ENCODE results near the gene DQX1. TPM values are rescaled to one million over a fixed set of nuclear protein-coding genes. Genes with fewer than 3 reads are reported as not detected.

DQX1 gene
- total RNA-seq, 1 experiment from 2014 or later, result 1.3 TPM

DNA sequence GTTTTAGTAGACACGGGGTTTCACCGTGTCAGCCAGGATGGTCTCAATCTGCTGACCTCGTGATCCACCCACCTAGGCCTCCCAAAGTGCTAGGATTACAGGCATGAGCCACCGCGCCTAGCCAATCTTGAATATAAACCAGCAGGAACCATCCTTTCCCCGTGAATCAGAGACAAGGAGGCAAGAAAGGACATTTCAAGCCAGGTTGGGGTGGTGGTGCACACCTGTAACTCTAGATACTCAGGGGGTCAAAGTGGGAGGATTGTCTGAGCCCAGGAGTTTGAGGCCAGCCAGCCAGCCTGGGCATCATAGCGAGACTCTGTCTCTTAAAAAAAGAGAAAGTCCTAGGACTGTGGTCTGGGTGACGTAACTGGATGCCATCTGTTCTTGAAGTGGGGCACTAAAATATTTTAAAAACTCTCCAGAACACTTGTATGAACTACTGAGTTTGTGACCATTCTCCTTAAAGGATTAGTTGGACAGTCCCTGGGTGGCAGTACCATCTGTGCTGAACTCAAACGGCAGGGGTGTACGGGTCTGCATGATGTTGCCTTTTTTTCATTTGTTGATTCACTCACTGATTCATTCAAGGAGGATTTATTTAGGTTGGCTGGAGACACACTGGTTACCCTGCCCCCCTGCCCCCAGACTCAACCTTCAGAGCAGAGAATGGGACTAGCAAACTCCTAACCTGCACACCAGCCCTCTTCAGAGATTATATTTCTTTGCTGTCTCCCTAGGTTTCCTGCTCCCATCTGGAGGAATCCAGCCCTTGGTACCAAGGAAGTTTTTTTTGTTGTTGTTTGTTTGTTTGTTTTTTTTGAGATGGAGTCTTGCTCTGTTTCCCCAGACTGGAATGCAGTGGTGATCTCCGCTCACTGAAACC is 14.7 kb downstream of the DQX1 start:
- DNase-seq, result no peak
- Histone ChIP-seq H4K20me1 (ENCODE audit: insufficient read depth) (no peaks in the 10 kb centered on the region), H3K9me2 (ENCODE audit: insufficient read depth) (no peaks in the 10 kb centered on the region), H3F3A (ENCODE audit: insufficient read depth, low read depth) (peaks cover 7% of the 10 kb centered on the region; the same call in 1 of the 2 replicates), H3K36me3 (ENCODE audit: low read depth) (no peaks in the 10 kb centered on the region), H3K27me3 (ENCODE audit: insufficient read depth, low read depth) (no peaks in the 10 kb centered on the region), H3K79me2 (ENCODE audit: low read depth) (peaks cover 11% of the 10 kb centered on the region), H3K9me3 (ENCODE audit: insufficient read depth, low read depth) (no peaks in the 10 kb centered on the region), H3K4me2 (no peak overlapping the region), H3K27ac (no peak overlapping the region), H3K4me3 (no peak overlapping the region), H3K4me1 (replicated peaks; ENCODE audit: insufficient read depth) (peaks cover 12% of the 10 kb centered on the region), H2AFZ (no peak overlapping the region)
- POLR2A ChIA-PET (ENCODE audit: unreplicated experiment), result interaction anchor here (0.6 kb wide), 1 partner anchor 1465 kb away, joined by 3 read pairs; no protein-coding TSS in a partner anchor
- CTCF ChIA-PET, result no interaction called here
- intact Hi-C loops (cut with micrococcal nuclease; ENCODE audit: unreplicated experiment), result no loop called here
- no TSS peak for BruUV-seq (replicated peaks)
- TF ChIP-seq, protein P1, sequence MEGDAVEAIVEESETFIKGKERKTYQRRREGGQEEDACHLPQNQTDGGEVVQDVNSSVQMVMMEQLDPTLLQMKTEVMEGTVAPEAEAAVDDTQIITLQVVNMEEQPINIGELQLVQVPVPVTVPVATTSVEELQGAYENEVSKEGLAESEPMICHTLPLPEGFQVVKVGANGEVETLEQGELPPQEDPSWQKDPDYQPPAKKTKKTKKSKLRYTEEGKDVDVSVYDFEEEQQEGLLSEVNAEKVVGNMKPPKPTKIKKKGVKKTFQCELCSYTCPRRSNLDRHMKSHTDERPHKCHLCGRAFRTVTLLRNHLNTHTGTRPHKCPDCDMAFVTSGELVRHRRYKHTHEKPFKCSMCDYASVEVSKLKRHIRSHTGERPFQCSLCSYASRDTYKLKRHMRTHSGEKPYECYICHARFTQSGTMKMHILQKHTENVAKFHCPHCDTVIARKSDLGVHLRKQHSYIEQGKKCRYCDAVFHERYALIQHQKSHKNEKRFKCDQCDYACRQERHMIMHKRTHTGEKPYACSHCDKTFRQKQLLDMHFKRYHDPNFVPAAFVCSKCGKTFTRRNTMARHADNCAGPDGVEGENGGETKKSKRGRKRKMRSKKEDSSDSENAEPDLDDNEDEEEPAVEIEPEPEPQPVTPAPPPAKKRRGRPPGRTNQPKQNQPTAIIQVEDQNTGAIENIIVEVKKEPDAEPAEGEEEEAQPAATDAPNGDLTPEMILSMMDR (conservative IDR thresholded peaks at IDR 0.05), result no peak
- TF ChIP-seq EZH2 (IDR thresholded peaks at IDR 0.05; ENCODE audit: low read depth), result no peak

GRCh38 chr2:74510272-74510671 is 15.8 kb downstream of the DQX1 start:
- no peak overlapping the region for H3K27ac ChIP-seq
- H3K36me3 ChIP-seq (ENCODE audit: low read depth), result 0 out of 2 replicates have a peak, but pooled peaks cover 5% of the 10 kb centered on the region
- BruUV-seq (replicated peaks), result no TSS peak
- no peak overlapping the region for H3K4me2 ChIP-seq
- H3K9me3 ChIP-seq (ENCODE audit: insufficient read depth, low read depth), result no peaks in the 10 kb centered on the region
- TF ChIP-seq, protein P1 (conservative IDR thresholded peaks at IDR 0.05), result no peak
- no peak for TF ChIP-seq EZH2 (IDR thresholded peaks at IDR 0.05; ENCODE audit: low read depth)
- H3K79me2 ChIP-seq (ENCODE audit: low read depth), result peaks cover 22% of the 10 kb centered on the region
- no peaks in the 10 kb centered on the region for H3K27me3 ChIP-seq (ENCODE audit: insufficient read depth, low read depth)
- no peaks in the 10 kb centered on the region for H3K9me2 ChIP-seq (ENCODE audit: insufficient read depth)
- H3K4me3 ChIP-seq, result no peak overlapping the region
- CTCF ChIA-PET, result interaction anchor here (0.6 kb wide), 1 partner anchor 394 kb away, joined by 11 read pairs; no protein-coding TSS in a partner anchor
- peaks cover 7% of the 10 kb centered on the region; the same call in 1 of the 2 replicates for H3F3A ChIP-seq (ENCODE audit: insufficient read depth, low read depth)
- intact Hi-C loops (cut with micrococcal nuclease; ENCODE audit: unreplicated experiment), result no loop called here
- POLR2A ChIA-PET (ENCODE audit: unreplicated experiment), result interaction anchor here (0.6 kb wide), 1 partner anchor 115 kb away, joined by 4 read pairs; no protein-coding TSS in a partner anchor
- H3K4me1 ChIP-seq (replicated peaks; ENCODE audit: insufficient read depth), result peaks cover 23% of the 10 kb centered on the region
- H2AFZ ChIP-seq, result no peak overlapping the region
- H4K20me1 ChIP-seq (ENCODE audit: insufficient read depth), result no peaks in the 10 kb centered on the region
- no peak for DNase-seq

DNA sequence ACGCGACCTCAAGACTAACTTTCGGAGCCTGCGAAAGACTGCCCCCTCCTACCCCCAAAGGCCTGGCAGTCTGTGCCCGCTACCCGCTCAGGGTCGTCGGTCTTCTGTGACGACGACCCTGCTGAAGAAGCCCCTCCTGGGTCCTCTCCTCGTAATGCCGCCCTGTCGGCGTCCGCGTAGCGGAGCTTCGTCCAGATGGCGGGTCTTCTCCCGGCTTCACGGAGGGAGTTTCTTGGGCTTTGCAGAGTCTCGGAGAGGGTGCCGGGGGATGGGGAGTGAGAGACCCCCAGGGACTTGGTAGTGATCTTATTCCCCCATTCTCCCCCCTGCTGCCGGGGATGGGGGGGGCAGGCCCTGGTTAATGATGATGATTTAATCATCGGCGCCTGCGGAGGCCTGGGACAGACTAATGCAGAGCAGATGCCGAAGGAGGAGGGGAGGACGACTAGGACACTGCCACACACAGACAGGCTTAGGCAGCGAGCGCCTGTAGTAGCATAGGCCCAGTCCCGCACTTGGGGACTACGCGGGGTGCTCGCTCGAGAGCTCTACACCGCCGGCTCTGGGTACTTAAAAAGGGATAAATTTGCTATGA is 18.0 kb downstream of the DQX1 start:
- POLR2A ChIA-PET (ENCODE audit: unreplicated experiment), result no interaction called here
- Histone ChIP-seq H3F3A (ENCODE audit: insufficient read depth, low read depth) (peaks cover 19% of the 10 kb centered on the region; the same call in 1 of the 2 replicates), H3K4me2 (peak overlapping the region; percentile 99), H3K9me3 (ENCODE audit: insufficient read depth, low read depth) (no peaks in the 10 kb centered on the region), H3K9me2 (ENCODE audit: insufficient read depth) (no peaks in the 10 kb centered on the region), H3K4me1 (replicated peaks; ENCODE audit: insufficient read depth) (peaks cover 26% of the 10 kb centered on the region), H4K20me1 (ENCODE audit: insufficient read depth) (no peaks in the 10 kb centered on the region), H2AFZ (peak overlapping the region; percentile 95), H3K4me3 (peak overlapping the region; percentile 64), H3K27ac (peak overlapping the region; percentile 73), H3K79me2 (ENCODE audit: low read depth) (peaks cover 23% of the 10 kb centered on the region), H3K27me3 (ENCODE audit: insufficient read depth, low read depth) (no peaks in the 10 kb centered on the region), H3K36me3 (ENCODE audit: low read depth) (0 out of 2 replicates have a peak, but pooled peaks cover 10% of the 10 kb centered on the region)
- BruUV-seq (replicated peaks), result TSS peak; percentile 66
- intact Hi-C loops (cut with micrococcal nuclease; ENCODE audit: unreplicated experiment), result loop anchor here (1.0 to 10.0 kb wide), 4 partner anchors 21 to 337 kb away; partner anchors contain the start of genes AUP1, HTRA2, INO80B and TTC31
- CTCF ChIA-PET, result interaction anchor here (0.5 to 0.7 kb wide), 2 partner anchors 39 to 686 kb away, joined by 3 to 4 read pairs; no protein-coding TSS in a partner anchor
- TF ChIP-seq, protein P1 (conservative IDR thresholded peaks at IDR 0.05), result no peak
- TF ChIP-seq EZH2 (IDR thresholded peaks at IDR 0.05; ENCODE audit: low read depth), result no peak
- no peak for DNase-seq

Measured in PC-9 (cell line).